ENCODE results near the gene SLC17A2.

- TF ChIP-seq CTCF (conservative IDR thresholded peaks at IDR 0.05; ENCODE audit: low read depth, low read length) (no peak), POLR2A (IDR thresholded peaks at IDR 0.05; ENCODE audit: low read depth, low read length) (no peak), FOS (IDR thresholded peaks at IDR 0.05; ENCODE audit: low read depth, low read length) (no peak), RAD21 (IDR thresholded peaks at IDR 0.05; ENCODE audit: low read length) (no peak), MAFK (IDR thresholded peaks at IDR 0.05; ENCODE audit: low read depth, low read length) (no peak), CEBPB (IDR thresholded peaks at IDR 0.05; ENCODE audit: low read depth, low read length) (no peak), BHLHE40 (IDR thresholded peaks at IDR 0.05; ENCODE audit: low read depth, low read length) (no peak), NFE2L2 (IDR thresholded peaks at IDR 0.05; ENCODE audit: low read depth, low read length) (no peak)
These were observed 48.4 kb downstream of the SLC17A2 start for GRCh38 chr6:25882051-25882496.

Data from IMR-90 (cell line).